Naive thymus-derived CD4-positive, alpha-beta T cell (primary cell): Measurements from ENCODE around the gene FBXO2. TPM values are rescaled to one million over a fixed set of nuclear protein-coding genes. Genes with fewer than 3 reads are reported as not detected.
"Not testable (repeated sequence)": the region's sequence is repeated elsewhere in the genome, so short reads cannot be mapped to it uniquely, and the experiment has no call there.

Experiments
- ATAC-seq: fragments of 150-1000 bp; cut with Tn5 transposase; 2 replicates; pipeline ENCODE4 v1.10.0; 2021; ENCODE audit warnings: mild to moderate bottlenecking, moderate library complexity
- CTCF ChIA-PET: fragments of 350-600 bp; sonication (Branson Sonifier 250); formaldehyde crosslinking; loops from one replicate; lab custom pipeline; 2021; ENCODE audit warnings: antibody characterized with exemption; lab: Charles Lee
- POLR2A ChIA-PET: fragments of 350-600 bp; sonication (Branson Sonifier 250); formaldehyde crosslinking; loops from one replicate; lab custom pipeline; 2021; ENCODE audit warnings: antibody characterized with exemption, inconsistent platforms; lab: Charles Lee
- DNase-seq, 9 donors: peaks; one replicate each; pipeline versions ENCODE4 v3.0.0 to v3.0.0-alpha.2; 2020 to 2022; ENCODE audit warnings: mixed read lengths in 1 of 9
- H3K27ac ChIP-seq: one replicate; pipeline ENCODE4 v1.7.0; 2013; ENCODE audit warnings: mild to moderate bottlenecking, low read depth, low read length, moderate library complexity
- H3K27me3 ChIP-seq, 2 donors: one replicate each; pipeline ENCODE4 v1.7.0; 2013; ENCODE audit warnings: low read length in 2 of 2, mild to moderate bottlenecking in 2 of 2, moderate library complexity in 2 of 2; ENCODE audit not compliant: control insufficient read depth in 2 of 2, insufficient read depth in 2 of 2
- H3K36me3 ChIP-seq, 3 experiments: 1 replicate in 2 of 3; 2 replicates in 1 of 3; pipeline ENCODE4 v1.7.0; 2013; ENCODE audit warnings: low read length in 3 of 3, mild to moderate bottlenecking in 3 of 3, moderate library complexity in 1 of 3; ENCODE audit not compliant: insufficient read depth in 3 of 3, control insufficient read depth in 2 of 3
- H3K4me1 ChIP-seq, 2 donors: one replicate each; pipeline ENCODE4 v1.7.0; 2013; ENCODE audit warnings: low read length in 2 of 2, mild to moderate bottlenecking in 2 of 2, moderate library complexity in 1 of 2; ENCODE audit not compliant: control insufficient read depth in 2 of 2, insufficient read depth in 2 of 2
- H3K4me3 ChIP-seq: 2 replicates; pipeline ENCODE4 v1.7.0; 2013; ENCODE audit warnings: mild to moderate bottlenecking, low read length
- H3K9me3 ChIP-seq, 3 experiments: 1 replicate in 2 of 3; 2 replicates in 1 of 3; pipeline ENCODE4 v1.7.0; 2013; ENCODE audit warnings: low read length in 3 of 3; ENCODE audit not compliant: control insufficient read depth in 2 of 3
- H3K27ac Mint-ChIP-seq, 9 donors: one replicate each; pipeline ENCODE4 v1.8.0; 2020 to 2022; ENCODE audit warnings: mixed read lengths in 9 of 9, mild to moderate bottlenecking in 8 of 9, moderate library complexity in 5 of 9, inconsistent platforms in 2 of 9
- H3K27me3 Mint-ChIP-seq, 5 donors: one replicate each; pipeline ENCODE4 v1.8.0; 2021 to 2022; ENCODE audit warnings: mixed read lengths in 5 of 5, mild to moderate bottlenecking in 1 of 5
- H3K36me3 Mint-ChIP-seq, 5 donors: one replicate each; pipeline ENCODE4 v1.8.0; 2020 to 2022; ENCODE audit warnings: mixed read lengths in 5 of 5, mild to moderate bottlenecking in 3 of 5, inconsistent platforms in 1 of 5
- H3K4me1 Mint-ChIP-seq, 7 donors: one replicate each; pipeline ENCODE4 v1.8.0; 2020 to 2022; ENCODE audit warnings: mixed read lengths in 7 of 7, mild to moderate bottlenecking in 3 of 7, inconsistent platforms in 1 of 7
- H3K4me3 Mint-ChIP-seq, 10 donors: one replicate each; pipeline ENCODE4 v1.8.0; 2020 to 2022; ENCODE audit warnings: mild to moderate bottlenecking in 10 of 10, mixed read lengths in 10 of 10, moderate library complexity in 6 of 10, inconsistent platforms in 2 of 10
- H3K9me3 Mint-ChIP-seq, 11 donors: one replicate each; pipeline ENCODE4 v1.8.0; 2020 to 2022; ENCODE audit warnings: mixed read lengths in 11 of 11, mild to moderate bottlenecking in 4 of 11, inconsistent platforms in 1 of 11, moderate library complexity in 1 of 11
- intact Hi-C, 2 donors: fragments of 100-400 bp; cut with micrococcal nuclease; formaldehyde crosslinking; loops; one replicate each; pipeline ENCODE4 v1.15.1; 2023
- polyA plus RNA-seq, 2 donors: library from polyadenylated mRNA; unstranded; fragments of 300-500 nt; fragmentation: Illumina TruSeq; gene quantifications; one replicate each; pipeline ENCODE4 v1.2.3, GENCODE V29; 2021
- total RNA-seq, 6 experiments: library from RNA in 5 of 6; stranded (reverse) in 5 of 6; gene quantifications; 1 replicate in 5 of 6; 2 replicates in 1 of 6; pipeline ENCODE4 v1.2.3 and lab custom pipeline; 2021 to 2026

Gene FBXO2
- total and polyA plus RNA-seq, 7 experiments from 2014 or later = 0.97 to 7.8 (median 3.8) TPM

GRCh38 chr1:11642418-11643017, 11.7 kb downstream of the FBXO2 start:
- not testable (repeated sequence) for H3K36me3 ChIP-seq, H3K4me3 ChIP-seq, H3K36me3 Mint-ChIP-seq, H3K4me1 Mint-ChIP-seq, H3K27me3 ChIP-seq, H3K9me3 Mint-ChIP-seq, H3K4me3 Mint-ChIP-seq, H3K4me1 ChIP-seq, H3K27me3 Mint-ChIP-seq, H3K9me3 ChIP-seq, H3K27ac ChIP-seq
- intact Hi-C loops = loop anchor here (1.0 to 10.0 kb wide), 6 partner anchors 163 to 605 kb away; partner anchors contain the start of gene DISP3 (in 2 of the 2)
- peak overlapping the region in 1 of 9 donors; percentile 41 for H3K27ac Mint-ChIP-seq
- ChIA-PET CTCF (interaction anchor here (0.6 to 5.9 kb wide), 13 partner anchors 10 to 1067 kb away, joined by 3 to 67 read pairs (median 4); no protein-coding TSS in a partner anchor), POLR2A (interaction anchor here (0.6 to 0.9 kb wide), 2 partner anchors 77 to 585 kb away, joined by 3 to 4 read pairs; no protein-coding TSS in a partner anchor)
- ATAC-seq (peak; percentile 88), DNase-seq (peak; percentile 46 to 79 (median 60))

- Mint-ChIP-seq H3K27me3 (peaks cover 0 to 3% (median 0%) of the 10 kb centered on the region in 5 donors), H3K4me3 (no peak overlapping the region), H3K4me1 (peaks cover 0 to 2% (median 0%) of the 10 kb centered on the region in 7 donors), H3K36me3 (no peaks in the 10 kb centered on the region), H3K9me3 (no peaks in the 10 kb centered on the region), H3K27ac (no peak overlapping the region)
- ChIA-PET CTCF (interaction anchor here (0.6 to 5.9 kb wide), 9 partner anchors 9 to 1067 kb away, joined by 3 to 67 read pairs (median 6); no protein-coding TSS in a partner anchor), POLR2A (interaction anchor here (0.6 to 0.9 kb wide), 2 partner anchors 78 to 370 kb away, joined by 3 to 4 read pairs; no protein-coding TSS in a partner anchor)
- Histone ChIP-seq H3K4me1 (no peaks in the 10 kb centered on the region), H3K9me3 (no peaks in the 10 kb centered on the region), H3K27ac (no peak overlapping the region), H3K4me3 (no peak overlapping the region), H3K36me3 (no peaks in the 10 kb centered on the region), H3K27me3 (no peaks in the 10 kb centered on the region)
- no peak for ATAC-seq
- intact Hi-C loops = loop anchor here (1.0 to 10.0 kb wide), 6 partner anchors 163 to 605 kb away; partner anchors contain the start of gene DISP3 (in 2 of the 2)
- DNase-seq = no peak
These were observed 12.4 kb downstream of the FBXO2 start for GRCh38 chr1:11641776-11642305.

GRCh38 chr1:11640944-11641343, 13.3 kb downstream of the FBXO2 start:
- Histone ChIP-seq H3K36me3 (no peaks in the 10 kb centered on the region), H3K4me1 (no peaks in the 10 kb centered on the region), H3K27ac (no peak overlapping the region), H3K4me3 (no peak overlapping the region), H3K27me3 (no peaks in the 10 kb centered on the region), H3K9me3 (no peaks in the 10 kb centered on the region)
- Mint-ChIP-seq H3K4me3 (no peak overlapping the region), H3K36me3 (no peaks in the 10 kb centered on the region), H3K4me1 (peaks cover 0 to 2% (median 0%) of the 10 kb centered on the region in 7 donors), H3K27me3 (peaks cover 0 to 6% (median 3%) of the 10 kb centered on the region in 5 donors), H3K9me3 (no peaks in the 10 kb centered on the region), H3K27ac (peak overlapping the region in 1 of 9 donors; percentile 5)
- DNase-seq (no peak), ATAC-seq (no peak)
- POLR2A ChIA-PET = no interaction called here
- CTCF ChIA-PET = interaction anchor here (1.0 to 5.9 kb wide), 5 partner anchors 11 to 603 kb away, joined by 3 to 67 read pairs (median 7); no protein-coding TSS in a partner anchor
- intact Hi-C loops = loop anchor here in 1 of 2 donors (10.0 kb wide), 1 partner anchor 166 kb away; the partner anchor contains the start of gene DISP3

GRCh38 chr1:11640101-11640500, 14.1 kb downstream of the FBXO2 start:
- no peak for ATAC-seq
- H3K4me1 ChIP-seq = no peaks in the 10 kb centered on the region
- Mint-ChIP-seq H3K27ac (no peak overlapping the region), H3K9me3 (no peaks in the 10 kb centered on the region), H3K4me1 (peaks cover 0 to 2% (median 0%) of the 10 kb centered on the region in 7 donors), H3K36me3 (no peaks in the 10 kb centered on the region), H3K4me3 (no peak overlapping the region), H3K27me3 (peaks cover 0 to 9% (median 6%) of the 10 kb centered on the region in 5 donors)
- intact Hi-C loops = loop anchor here in 1 of 2 donors (10.0 kb wide), 1 partner anchor 165 kb away; the partner anchor contains the start of gene DISP3
- POLR2A ChIA-PET = no interaction called here
- no peaks in the 10 kb centered on the region for H3K36me3 ChIP-seq
- H3K27ac ChIP-seq = no peak overlapping the region
- no peaks in the 10 kb centered on the region for H3K27me3 ChIP-seq
- no peaks in the 10 kb centered on the region for H3K9me3 ChIP-seq
- CTCF ChIA-PET = interaction anchor here (0.6 kb wide), 1 partner anchor 579 kb away, joined by 3 read pairs; no protein-coding TSS in a partner anchor
- no peak overlapping the region for H3K4me3 ChIP-seq
- DNase-seq = no peak

- Mint-ChIP-seq H3K9me3 (no peaks in the 10 kb centered on the region), H3K36me3 (no peaks in the 10 kb centered on the region), H3K27me3 (peaks cover 4 to 12% (median 7%) of the 10 kb centered on the region in 5 donors), H3K4me3 (no peak overlapping the region), H3K27ac (no peak overlapping the region), H3K4me1 (peaks cover 0 to 2% (median 0%) of the 10 kb centered on the region in 7 donors)
- H3K4me3 ChIP-seq = no peak overlapping the region
- DNase-seq (no peak), ATAC-seq (no peak)
- ChIA-PET POLR2A (no interaction called here), CTCF (interaction anchor here (0.6 kb wide), 1 partner anchor 578 kb away, joined by 3 read pairs; no protein-coding TSS in a partner anchor)
- intact Hi-C loops = no loop called here
- no peaks in the 10 kb centered on the region for H3K36me3 ChIP-seq
- H3K27ac ChIP-seq = no peak overlapping the region
- no peaks in the 10 kb centered on the region for H3K4me1 ChIP-seq
- no peaks in the 10 kb centered on the region for H3K27me3 ChIP-seq
- H3K9me3 ChIP-seq = no peaks in the 10 kb centered on the region
These were observed 14.9 kb downstream of the FBXO2 start for GRCh38 chr1:11639372-11639771.

- intact Hi-C loops = no loop called here
- H3K4me3 Mint-ChIP-seq = no peak overlapping the region
- H3K27me3 Mint-ChIP-seq = peaks cover 5 to 17% (median 9%) of the 10 kb centered on the region in 5 donors
- Histone ChIP-seq H3K36me3 (no peaks in the 10 kb centered on the region), H3K4me3 (no peak overlapping the region), H3K27me3 (no peaks in the 10 kb centered on the region), H3K9me3 (no peaks in the 10 kb centered on the region), H3K27ac (no peak overlapping the region), H3K4me1 (no peaks in the 10 kb centered on the region)
- H3K36me3 Mint-ChIP-seq = no peaks in the 10 kb centered on the region
- ChIA-PET POLR2A (no interaction called here), CTCF (interaction anchor here (0.6 to 0.9 kb wide), 3 partner anchors 73 to 701 kb away, joined by 3 to 4 read pairs (median 4); no protein-coding TSS in a partner anchor)
- ATAC-seq (no peak), DNase-seq (no peak)
- peaks cover 0 to 2% (median 0%) of the 10 kb centered on the region in 7 donors for H3K4me1 Mint-ChIP-seq
- no peaks in the 10 kb centered on the region for H3K9me3 Mint-ChIP-seq
- no peak overlapping the region for H3K27ac Mint-ChIP-seq
These were observed 16.1 kb downstream of the FBXO2 start for GRCh38 chr1:11638121-11638520.
